LNCaP clone FGC (cell line): ENCODE data around the gene BTF3.

Experiments
- DNase-seq: peaks from one replicate; pipeline ENCODE4 v3.0.0-alpha.2; 2011; ENCODE audit warnings: low read depth
- H3K4me3 ChIP-seq: 2 replicates; pipeline ENCODE4 v1.5.1; 2011; ENCODE audit warnings: mild to moderate bottlenecking, low read depth, low read length, control low read depth
- TF ChIP-seq, protein P1 (sequence below): IDR thresholded peaks from 2 replicates; pipeline ENCODE4 v1.5.1; 2012; ENCODE audit warnings: mild to moderate bottlenecking; ENCODE audit not compliant: control insufficient read depth, insufficient read depth; ENCODE audit errors: extremely low read depth

BTF3 gene

DNA sequence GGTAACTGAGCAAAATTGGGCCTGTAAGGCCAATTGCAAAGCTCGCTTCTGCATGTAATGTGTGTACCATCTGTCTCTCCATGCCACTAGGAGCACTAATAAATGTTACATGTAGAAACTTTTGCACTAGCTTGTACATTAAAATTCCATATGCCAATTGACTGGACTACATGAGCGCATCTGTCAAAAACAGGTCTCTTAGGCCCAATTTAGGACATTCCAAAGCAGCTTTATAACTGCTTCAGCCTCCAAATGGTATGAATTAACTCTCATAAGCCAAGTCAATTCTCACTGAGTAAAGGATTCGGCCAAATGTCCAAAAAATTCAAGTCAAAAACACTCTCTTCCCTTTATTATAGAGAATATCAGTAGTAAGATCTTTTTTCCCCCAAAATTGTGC, 26.1 kb upstream of the BTF3 start:
- no peak overlapping the region for H3K4me3 ChIP-seq
- TF ChIP-seq, protein P1, sequence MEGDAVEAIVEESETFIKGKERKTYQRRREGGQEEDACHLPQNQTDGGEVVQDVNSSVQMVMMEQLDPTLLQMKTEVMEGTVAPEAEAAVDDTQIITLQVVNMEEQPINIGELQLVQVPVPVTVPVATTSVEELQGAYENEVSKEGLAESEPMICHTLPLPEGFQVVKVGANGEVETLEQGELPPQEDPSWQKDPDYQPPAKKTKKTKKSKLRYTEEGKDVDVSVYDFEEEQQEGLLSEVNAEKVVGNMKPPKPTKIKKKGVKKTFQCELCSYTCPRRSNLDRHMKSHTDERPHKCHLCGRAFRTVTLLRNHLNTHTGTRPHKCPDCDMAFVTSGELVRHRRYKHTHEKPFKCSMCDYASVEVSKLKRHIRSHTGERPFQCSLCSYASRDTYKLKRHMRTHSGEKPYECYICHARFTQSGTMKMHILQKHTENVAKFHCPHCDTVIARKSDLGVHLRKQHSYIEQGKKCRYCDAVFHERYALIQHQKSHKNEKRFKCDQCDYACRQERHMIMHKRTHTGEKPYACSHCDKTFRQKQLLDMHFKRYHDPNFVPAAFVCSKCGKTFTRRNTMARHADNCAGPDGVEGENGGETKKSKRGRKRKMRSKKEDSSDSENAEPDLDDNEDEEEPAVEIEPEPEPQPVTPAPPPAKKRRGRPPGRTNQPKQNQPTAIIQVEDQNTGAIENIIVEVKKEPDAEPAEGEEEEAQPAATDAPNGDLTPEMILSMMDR: no peak
- no peak for DNase-seq

DNA sequence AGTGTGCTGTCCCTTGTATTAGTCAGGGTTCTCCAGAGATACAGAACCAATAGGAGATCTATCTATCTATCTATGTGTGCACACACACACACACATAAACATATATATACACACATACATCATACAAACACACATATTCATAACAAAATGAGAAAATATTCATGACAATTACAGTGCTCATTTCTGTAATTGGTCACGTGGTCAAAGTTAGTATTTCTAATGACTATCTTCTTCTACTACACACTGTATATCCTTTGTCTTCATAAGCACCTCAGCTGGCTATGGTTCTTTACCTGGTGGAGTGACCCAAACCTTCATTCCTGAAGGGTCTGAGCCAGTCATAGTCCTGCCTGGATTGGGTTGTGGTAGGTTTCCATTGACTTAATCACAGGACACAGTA, 17.7 kb upstream of the BTF3 start:
- DNase-seq: no peak
- H3K4me3 ChIP-seq: no peak overlapping the region
- TF ChIP-seq, protein P1: no peak

DNA sequence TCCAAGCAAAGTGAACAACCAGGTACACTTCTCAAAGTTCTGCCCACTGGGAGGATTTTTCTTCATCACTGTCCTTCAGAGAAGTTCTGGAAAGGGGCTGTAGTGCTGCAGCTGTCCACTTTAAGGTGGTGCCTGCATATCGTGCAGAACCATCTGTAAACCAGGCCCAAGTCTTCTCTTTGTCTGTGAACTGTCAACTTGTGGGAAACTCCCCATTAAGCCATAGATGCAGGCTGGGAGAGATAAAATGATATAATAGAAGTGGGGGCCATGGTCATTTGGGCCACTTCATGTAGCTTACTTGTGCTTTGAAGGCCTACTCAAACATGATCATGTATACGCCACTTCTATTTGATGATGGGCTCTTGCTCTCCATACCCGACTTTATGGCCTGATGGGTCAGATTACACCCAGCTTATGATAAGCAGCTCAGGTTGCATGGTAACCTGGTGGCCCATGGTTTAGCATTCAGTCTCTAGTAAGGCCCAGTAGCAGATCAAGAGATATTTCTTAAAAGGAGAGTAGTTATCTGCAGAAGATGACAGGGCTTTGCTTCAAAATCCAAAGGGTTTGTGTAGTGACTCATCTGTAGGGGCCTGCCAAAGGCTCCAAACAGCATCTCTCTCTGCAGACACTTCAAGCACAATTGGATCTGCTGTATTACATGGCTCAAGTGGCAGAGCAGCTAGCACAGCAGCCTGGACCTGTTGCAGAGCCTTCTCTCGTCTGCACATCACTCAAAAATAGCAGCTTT, 15.7 kb upstream of the BTF3 start:
- no peak overlapping the region for H3K4me3 ChIP-seq
- TF ChIP-seq, protein P1: no peak
- no peak for DNase-seq

DNA sequence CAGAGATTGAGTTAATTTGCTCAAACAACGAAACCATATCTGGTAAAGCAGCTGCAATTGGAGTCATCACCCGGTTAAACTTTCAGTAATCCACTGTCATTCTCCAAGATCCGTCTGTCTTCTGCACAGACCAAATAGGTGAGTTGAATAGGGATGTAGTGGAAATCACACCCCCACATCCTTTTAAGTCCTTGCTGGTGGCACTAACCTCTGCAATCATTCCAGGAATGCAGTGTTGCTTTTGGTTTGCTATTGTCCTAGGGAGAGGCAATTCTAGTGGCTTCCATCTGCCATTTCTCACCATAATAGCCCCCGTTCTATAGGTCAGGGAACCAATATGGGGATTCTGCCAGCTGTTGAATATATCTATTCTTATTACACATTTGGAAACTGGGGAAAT, 14.6 kb upstream of the BTF3 start:
- TF ChIP-seq, protein P1: no peak
- no peak overlapping the region for H3K4me3 ChIP-seq
- DNase-seq: no peak

DNA sequence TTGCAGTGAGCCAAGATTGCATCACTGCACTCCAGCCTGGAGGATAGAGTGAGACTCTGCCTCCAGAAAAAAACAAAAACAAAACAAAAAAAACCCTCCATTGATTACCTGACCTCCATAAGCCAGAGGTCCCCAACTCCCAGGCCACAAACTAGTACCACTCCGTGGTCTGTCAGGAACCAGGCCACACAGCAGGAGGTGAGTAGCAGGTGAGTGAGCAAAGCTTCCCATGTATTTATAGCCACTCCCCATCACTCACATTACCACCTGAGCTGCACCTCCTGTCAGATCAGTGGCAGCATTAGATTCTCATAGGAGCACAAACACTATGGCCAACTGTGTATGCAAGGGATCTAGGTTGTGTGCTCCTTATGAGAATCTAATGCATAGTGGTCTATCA, 13.7 kb upstream of the BTF3 start:
- DNase-seq: no peak
- TF ChIP-seq, protein P1: no peak
- no peak overlapping the region for H3K4me3 ChIP-seq

DNA sequence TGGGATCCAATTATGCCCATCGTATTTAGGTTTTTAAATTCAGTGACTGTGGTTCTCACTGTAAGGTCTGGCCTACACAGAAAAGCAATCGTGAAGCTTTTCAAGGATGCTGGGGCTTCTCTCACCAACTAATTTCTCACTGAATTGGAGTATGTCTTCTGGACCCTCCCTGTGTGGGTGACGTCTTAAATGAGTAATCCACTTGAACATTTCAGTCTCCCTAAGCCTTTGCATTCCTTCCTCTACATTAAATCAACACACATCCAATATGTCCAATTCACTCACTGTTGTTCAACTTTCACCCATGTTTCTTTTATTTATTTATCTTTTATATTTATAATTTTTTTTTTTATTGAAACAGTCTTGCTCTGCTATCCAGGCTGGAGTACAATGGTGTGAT, 12.5 kb upstream of the BTF3 start:
- no peak overlapping the region for H3K4me3 ChIP-seq
- DNase-seq: no peak

More for the DNA sequence above, 12.5 kb upstream of the BTF3 start:
- TF ChIP-seq, protein P1: no peak
